HG02763 (cell line): Measurements from ENCODE around the gene ARL8B.
"Not testable (repeated sequence)": the region's sequence is repeated elsewhere in the genome, so short reads cannot be mapped to it uniquely, and the experiment has no call there.

Source experiments
- ATAC-seq: cut with Tn5 transposase; IDR thresholded peaks from one replicate; pipeline ENCODE4 v1.9.1; 2021; ENCODE audit warnings: mild to moderate bottlenecking, moderate library complexity; ENCODE audit not compliant: unreplicated experiment

The ARL8B gene

GRCh38 chr3:5144316-5144994, 22.4 kb downstream of the ARL8B start:
- ATAC-seq: no peak

- no peak for ATAC-seq
Observed at GRCh38 chr3:5145120-5145519, 23.0 kb downstream of the ARL8B start.

- ATAC-seq: not testable (repeated sequence)
Observed at GRCh38 chr3:5147152-5147551, 25.1 kb downstream of the ARL8B start.

GRCh38 chr3:5149306-5149880, 27.3 kb downstream of the ARL8B start:
- ATAC-seq: no peak

GRCh38 chr3:5151586-5151985, 29.5 kb downstream of the ARL8B start:
- no peak for ATAC-seq

- no peak for ATAC-seq
Observed at GRCh38 chr3:5153074-5153473, 31.0 kb downstream of the ARL8B start.

- no peak for ATAC-seq
Observed at GRCh38 chr3:5155241-5155640, 33.1 kb downstream of the ARL8B start.

GRCh38 chr3:5160321-5160720, 38.2 kb downstream of the ARL8B start:
- no peak for ATAC-seq

- ATAC-seq: no peak
Observed at GRCh38 chr3:5160940-5161858, 39.1 kb downstream of the ARL8B start.

- no peak for ATAC-seq
Observed at GRCh38 chr3:5162102-5162501, 40.0 kb downstream of the ARL8B start.

- ATAC-seq: no peak
Observed at GRCh38 chr3:5165698-5166097, 43.6 kb downstream of the ARL8B start.

- ATAC-seq: no peak
Observed at GRCh38 chr3:5166846-5167245, 44.8 kb downstream of the ARL8B start.

GRCh38 chr3:5168110-5168509, 46.0 kb downstream of the ARL8B start:
- ATAC-seq: no peak

- no peak for ATAC-seq
Observed at GRCh38 chr3:5169807-5170206, 47.7 kb downstream of the ARL8B start.

- ATAC-seq: no peak
Observed at GRCh38 chr3:5170975-5171374, 48.9 kb downstream of the ARL8B start.

GRCh38 chr3:5172018-5172417, 49.9 kb downstream of the ARL8B start:
- ATAC-seq: no peak

GRCh38 chr3:5179036-5179435, 56.9 kb downstream of the ARL8B start:
- not testable (repeated sequence) for ATAC-seq

GRCh38 chr3:5181469-5182141, 59.5 kb downstream of the ARL8B start:
- ATAC-seq: peak; percentile 76

GRCh38 chr3:5183714-5184113, 61.6 kb downstream of the ARL8B start:
- not testable (repeated sequence) for ATAC-seq

GRCh38 chr3:5184499-5184898, 62.4 kb downstream of the ARL8B start:
- ATAC-seq: no peak

GRCh38 chr3:5185093-5185673, 63.1 kb downstream of the ARL8B start:
- no peak for ATAC-seq
